ENCODE data around the gene TMED10.

Gene TMED10

GRCh38 chr14:75096959-75097358, 79.5 kb downstream of the TMED10 start:
- FAIRE-seq (no peak), DNase-seq (ENCODE audit: extremely low spot score, insufficient read length, low read depth) (no peak)

- no peak for FAIRE-seq
- no peak for DNase-seq (ENCODE audit: extremely low spot score, insufficient read length, low read depth)
Observed at GRCh38 chr14:75095690-75096089, 80.7 kb downstream of the TMED10 start.

- FAIRE-seq (no peak), DNase-seq (ENCODE audit: extremely low spot score, insufficient read length, low read depth) (no peak)
Observed at GRCh38 chr14:75094896-75095295, 81.5 kb downstream of the TMED10 start.

GRCh38 chr14:75092698-75093097, 83.7 kb downstream of the TMED10 start:
- FAIRE-seq (no peak), DNase-seq (ENCODE audit: extremely low spot score, insufficient read length, low read depth) (no peak)

GRCh38 chr14:75091251-75091650, 85.2 kb downstream of the TMED10 start:
- no peak for FAIRE-seq
- DNase-seq (ENCODE audit: extremely low spot score, insufficient read length, low read depth): no peak

- DNase-seq (ENCODE audit: extremely low spot score, insufficient read length, low read depth): no peak
- FAIRE-seq: no peak
Observed at GRCh38 chr14:75090353-75090752, 86.1 kb downstream of the TMED10 start.

- FAIRE-seq (peak; percentile 73), DNase-seq (ENCODE audit: extremely low spot score, insufficient read length, low read depth) (no peak)
Observed at GRCh38 chr14:75088566-75089373, 87.6 kb downstream of the TMED10 start.

GRCh38 chr14:75088153-75088552, 88.3 kb downstream of the TMED10 start:
- FAIRE-seq (no peak), DNase-seq (ENCODE audit: extremely low spot score, insufficient read length, low read depth) (no peak)

- FAIRE-seq: no peak
- DNase-seq (ENCODE audit: extremely low spot score, insufficient read length, low read depth): no peak
Observed at GRCh38 chr14:75084513-75084912, 91.9 kb downstream of the TMED10 start.

- DNase-seq (ENCODE audit: extremely low spot score, insufficient read length, low read depth) (no peak), FAIRE-seq (no peak)
Observed at GRCh38 chr14:75083271-75083670, 93.1 kb downstream of the TMED10 start.

- no peak for DNase-seq (ENCODE audit: extremely low spot score, insufficient read length, low read depth)
- FAIRE-seq: no peak
Observed at GRCh38 chr14:75081660-75082229, 94.7 kb downstream of the TMED10 start.

Measured in GM18507 (cell line).